ENCODE results near the gene PITPNC1.
A peak's percentile ranks its signal among the peaks of the same experiment; 100 is the strongest.
"Not testable (repeated sequence)": the region's sequence is repeated elsewhere in the genome, so short reads cannot be mapped to it uniquely, and the experiment has no call there.

PITPNC1 gene

GRCh38 chr17:67630836-67631235 is 253.8 kb downstream of the PITPNC1 start:
- Histone ChIP-seq H3K4me1 (ENCODE audit: control insufficient read depth in 5 of 5, insufficient read depth in 5 of 5, low read length in 5 of 5) (peaks cover 0 to 16% (median 3%) of the 10 kb centered on the region in 5 donors), H3K36me3 (ENCODE audit: control insufficient read depth in 5 of 5, insufficient read depth in 5 of 5, low read length in 5 of 5) (peaks cover 3 to 10% (median 7%) of the 10 kb centered on the region in 5 donors)
- H3K9ac ChIP-seq (ENCODE audit: low read length in 5 of 5); H3K27me3 ChIP-seq (ENCODE audit: control insufficient read depth in 5 of 5, insufficient read depth in 4 of 5, low read length in 5 of 5); H3K4me3 ChIP-seq (ENCODE audit: low read depth in 1 of 5, low read length in 5 of 5); H3K9me3 ChIP-seq (ENCODE audit: control insufficient read depth in 5 of 5, low read length in 5 of 5); H3K27ac ChIP-seq (ENCODE audit: low read depth, low read length): not testable (repeated sequence)

GRCh38 chr17:67632141-67632540 is 255.1 kb downstream of the PITPNC1 start:
- Histone ChIP-seq H3K9me3 (ENCODE audit: control insufficient read depth in 5 of 5, low read length in 5 of 5) (peaks cover 0 to 6% (median 0%) of the 10 kb centered on the region in 5 donors), H3K4me1 (ENCODE audit: control insufficient read depth in 5 of 5, insufficient read depth in 5 of 5, low read length in 5 of 5) (peaks cover 0 to 16% (median 3%) of the 10 kb centered on the region in 5 donors), H3K9ac (ENCODE audit: low read length in 5 of 5) (no peak overlapping the region), H3K4me3 (ENCODE audit: low read depth in 1 of 5, low read length in 5 of 5) (no peak overlapping the region), H3K27me3 (ENCODE audit: control insufficient read depth in 5 of 5, insufficient read depth in 4 of 5, low read length in 5 of 5) (no peaks in the 10 kb centered on the region), H3K27ac (ENCODE audit: low read depth, low read length) (no peak overlapping the region), H3K36me3 (ENCODE audit: control insufficient read depth in 5 of 5, insufficient read depth in 5 of 5, low read length in 5 of 5) (peaks cover 3 to 10% (median 7%) of the 10 kb centered on the region in 5 donors)

- Histone ChIP-seq H3K9ac (ENCODE audit: low read length in 5 of 5) (peak overlapping the region in 1 of 5 donors; percentile 7), H3K27me3 (ENCODE audit: control insufficient read depth in 5 of 5, insufficient read depth in 4 of 5, low read length in 5 of 5) (no peaks in the 10 kb centered on the region), H3K36me3 (ENCODE audit: control insufficient read depth in 5 of 5, insufficient read depth in 5 of 5, low read length in 5 of 5) (peaks cover 3 to 10% (median 7%) of the 10 kb centered on the region in 5 donors), H3K4me1 (ENCODE audit: control insufficient read depth in 5 of 5, insufficient read depth in 5 of 5, low read length in 5 of 5) (peaks cover 0 to 23% (median 3%) of the 10 kb centered on the region in 5 donors), H3K27ac (ENCODE audit: low read depth, low read length) (peak overlapping the region; percentile 62), H3K9me3 (ENCODE audit: control insufficient read depth in 5 of 5, low read length in 5 of 5) (no peaks in the 10 kb centered on the region), H3K4me3 (ENCODE audit: low read depth in 1 of 5, low read length in 5 of 5) (peak overlapping the region in 1 of 5 donors; percentile 6)
Observed at GRCh38 chr17:67633751-67634211, 256.7 kb downstream of the PITPNC1 start.

GRCh38 chr17:67635681-67636080 is 258.6 kb downstream of the PITPNC1 start:
- Histone ChIP-seq H3K9me3 (ENCODE audit: control insufficient read depth in 5 of 5, low read length in 5 of 5) (no peaks in the 10 kb centered on the region), H3K4me3 (ENCODE audit: low read depth in 1 of 5, low read length in 5 of 5) (no peak overlapping the region), H3K36me3 (ENCODE audit: control insufficient read depth in 5 of 5, insufficient read depth in 5 of 5, low read length in 5 of 5) (peaks cover 3 to 10% (median 7%) of the 10 kb centered on the region in 5 donors), H3K27me3 (ENCODE audit: control insufficient read depth in 5 of 5, insufficient read depth in 4 of 5, low read length in 5 of 5) (no peaks in the 10 kb centered on the region), H3K27ac (ENCODE audit: low read depth, low read length) (no peak overlapping the region), H3K4me1 (ENCODE audit: control insufficient read depth in 5 of 5, insufficient read depth in 5 of 5, low read length in 5 of 5) (peaks cover 0 to 23% (median 3%) of the 10 kb centered on the region in 5 donors), H3K9ac (ENCODE audit: low read length in 5 of 5) (no peak overlapping the region)

DNA sequence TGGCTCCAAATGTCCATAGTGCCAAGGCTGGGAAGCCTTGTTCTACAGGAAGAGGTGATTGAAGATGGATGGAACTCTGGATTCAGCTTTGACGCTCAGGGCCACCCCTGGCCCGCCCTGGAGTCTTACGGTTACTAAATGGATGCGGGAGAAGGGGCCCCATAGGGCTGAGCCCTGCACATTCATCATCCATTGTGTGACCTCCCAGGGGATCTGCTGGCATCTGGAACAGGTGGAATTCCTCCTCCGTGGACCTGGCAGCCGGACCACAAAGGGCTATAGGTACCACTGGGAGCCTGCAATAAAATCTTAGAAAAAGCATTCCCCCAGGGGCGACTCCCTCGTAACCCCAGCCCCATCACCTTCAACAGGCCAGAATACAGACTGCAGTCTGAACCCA is 259.2 kb downstream of the PITPNC1 start:
- no peak overlapping the region for H3K4me3 ChIP-seq (ENCODE audit: low read depth in 1 of 5, low read length in 5 of 5)
- no peaks in the 10 kb centered on the region for H3K27me3 ChIP-seq (ENCODE audit: control insufficient read depth in 5 of 5, insufficient read depth in 4 of 5, low read length in 5 of 5)
- H3K36me3 ChIP-seq (ENCODE audit: control insufficient read depth in 5 of 5, insufficient read depth in 5 of 5, low read length in 5 of 5) = peaks cover 3 to 10% (median 7%) of the 10 kb centered on the region in 5 donors
- H3K9ac ChIP-seq (ENCODE audit: low read length in 5 of 5) = no peak overlapping the region
- H3K4me1 ChIP-seq (ENCODE audit: control insufficient read depth in 5 of 5, insufficient read depth in 5 of 5, low read length in 5 of 5) = peaks cover 0 to 23% (median 3%) of the 10 kb centered on the region in 5 donors
- no peak overlapping the region for H3K27ac ChIP-seq (ENCODE audit: low read depth, low read length)
- H3K9me3 ChIP-seq (ENCODE audit: control insufficient read depth in 5 of 5, low read length in 5 of 5) = no peaks in the 10 kb centered on the region

GRCh38 chr17:67636834-67637520 is 259.9 kb downstream of the PITPNC1 start:
- no peak overlapping the region for H3K4me3 ChIP-seq (ENCODE audit: low read depth in 1 of 5, low read length in 5 of 5)
- H3K27ac ChIP-seq (ENCODE audit: low read depth, low read length) = no peak overlapping the region
- H3K36me3 ChIP-seq (ENCODE audit: control insufficient read depth in 5 of 5, insufficient read depth in 5 of 5, low read length in 5 of 5) = peaks cover 2 to 10% (median 6%) of the 10 kb centered on the region in 5 donors
- peaks cover 0 to 23% (median 3%) of the 10 kb centered on the region in 5 donors for H3K4me1 ChIP-seq (ENCODE audit: control insufficient read depth in 5 of 5, insufficient read depth in 5 of 5, low read length in 5 of 5)
- H3K9ac ChIP-seq (ENCODE audit: low read length in 5 of 5) = no peak overlapping the region
- H3K27me3 ChIP-seq (ENCODE audit: control insufficient read depth in 5 of 5, insufficient read depth in 4 of 5, low read length in 5 of 5) = no peaks in the 10 kb centered on the region
- no peaks in the 10 kb centered on the region for H3K9me3 ChIP-seq (ENCODE audit: control insufficient read depth in 5 of 5, low read length in 5 of 5)

DNA sequence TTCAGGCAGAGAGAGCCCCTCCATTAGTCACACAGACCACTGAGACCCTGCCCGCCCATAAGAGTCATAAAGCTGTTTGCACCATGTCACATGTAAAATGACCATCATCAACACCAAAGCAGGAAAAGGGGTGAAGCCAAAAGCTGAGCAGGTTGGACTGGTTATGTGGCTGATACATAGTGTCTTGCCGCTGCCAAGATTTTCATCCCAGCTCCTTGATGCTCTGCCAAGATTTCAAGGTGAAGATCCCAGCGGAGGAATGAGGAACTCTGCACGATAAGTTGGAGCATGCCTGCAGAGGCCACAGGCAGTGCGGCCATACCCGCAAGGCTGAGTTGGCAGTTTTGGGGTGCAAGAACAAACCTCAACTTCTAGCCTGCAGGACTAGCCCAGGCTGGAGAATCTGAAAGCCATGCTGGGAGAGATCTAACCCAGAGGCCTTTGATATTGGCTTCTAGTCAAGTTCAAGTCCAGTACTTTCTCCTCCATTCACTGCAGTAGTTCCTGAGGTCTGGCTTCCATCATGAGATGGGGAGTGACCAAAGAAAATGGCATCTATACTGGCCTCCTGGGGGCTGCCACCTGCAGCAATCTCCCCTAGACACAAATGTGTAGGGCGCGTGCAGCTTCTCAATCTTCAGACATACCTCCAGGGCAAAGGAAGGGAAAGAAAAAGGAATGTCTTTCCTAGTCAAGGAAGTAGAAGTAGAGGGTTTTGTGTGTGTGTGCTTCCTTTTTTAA is 261.0 kb downstream of the PITPNC1 start:
- Histone ChIP-seq H3K4me3 (ENCODE audit: low read depth in 1 of 5, low read length in 5 of 5) (no peak overlapping the region), H3K4me1 (ENCODE audit: control insufficient read depth in 5 of 5, insufficient read depth in 5 of 5, low read length in 5 of 5) (peaks cover 0 to 20% (median 3%) of the 10 kb centered on the region in 5 donors), H3K36me3 (ENCODE audit: control insufficient read depth in 5 of 5, insufficient read depth in 5 of 5, low read length in 5 of 5) (peaks cover 0 to 2% (median 0%) of the 10 kb centered on the region in 5 donors), H3K27me3 (ENCODE audit: control insufficient read depth in 5 of 5, insufficient read depth in 4 of 5, low read length in 5 of 5) (no peaks in the 10 kb centered on the region), H3K9ac (ENCODE audit: low read length in 5 of 5) (no peak overlapping the region), H3K27ac (ENCODE audit: low read depth, low read length) (no peak overlapping the region), H3K9me3 (ENCODE audit: control insufficient read depth in 5 of 5, low read length in 5 of 5) (no peaks in the 10 kb centered on the region)

DNA sequence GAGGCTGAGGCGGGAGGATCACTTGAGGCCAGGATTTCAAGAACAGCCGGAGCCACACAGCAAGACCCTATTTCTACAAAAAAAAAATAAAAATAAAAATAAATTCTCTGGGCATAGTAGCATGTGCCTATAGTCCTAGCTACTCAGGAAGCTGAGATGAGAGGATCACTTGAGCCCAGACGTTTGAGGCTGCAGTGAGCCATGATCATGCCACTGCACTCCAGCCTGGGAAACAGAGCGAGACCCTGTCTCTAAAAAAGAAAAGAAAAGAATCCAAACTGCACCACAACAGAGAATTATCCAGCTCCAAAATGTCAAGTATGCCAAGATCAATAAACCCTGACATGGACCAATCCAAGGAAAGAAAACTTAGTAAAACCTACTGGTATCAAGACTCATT is 261.8 kb downstream of the PITPNC1 start:
- peaks cover 0 to 4% (median 0%) of the 10 kb centered on the region in 5 donors for H3K36me3 ChIP-seq (ENCODE audit: control insufficient read depth in 5 of 5, insufficient read depth in 5 of 5, low read length in 5 of 5)
- no peak overlapping the region for H3K9ac ChIP-seq (ENCODE audit: low read length in 5 of 5)
- H3K27ac ChIP-seq (ENCODE audit: low read depth, low read length) = no peak overlapping the region
- H3K9me3 ChIP-seq (ENCODE audit: control insufficient read depth in 5 of 5, low read length in 5 of 5) = no peaks in the 10 kb centered on the region
- H3K27me3 ChIP-seq (ENCODE audit: control insufficient read depth in 5 of 5, insufficient read depth in 4 of 5, low read length in 5 of 5) = no peaks in the 10 kb centered on the region
- no peak overlapping the region for H3K4me3 ChIP-seq (ENCODE audit: low read depth in 1 of 5, low read length in 5 of 5)
- H3K4me1 ChIP-seq (ENCODE audit: control insufficient read depth in 5 of 5, insufficient read depth in 5 of 5, low read length in 5 of 5) = peaks cover 0 to 15% (median 2%) of the 10 kb centered on the region in 5 donors

- Histone ChIP-seq H3K9ac (ENCODE audit: low read length in 5 of 5) (no peak overlapping the region), H3K9me3 (ENCODE audit: control insufficient read depth in 5 of 5, low read length in 5 of 5) (no peaks in the 10 kb centered on the region), H3K27ac (ENCODE audit: low read depth, low read length) (no peak overlapping the region), H3K4me3 (ENCODE audit: low read depth in 1 of 5, low read length in 5 of 5) (no peak overlapping the region), H3K4me1 (ENCODE audit: control insufficient read depth in 5 of 5, insufficient read depth in 5 of 5, low read length in 5 of 5) (peaks cover 0 to 9% (median 0%) of the 10 kb centered on the region in 5 donors), H3K27me3 (ENCODE audit: control insufficient read depth in 5 of 5, insufficient read depth in 4 of 5, low read length in 5 of 5) (no peaks in the 10 kb centered on the region), H3K36me3 (ENCODE audit: control insufficient read depth in 5 of 5, insufficient read depth in 5 of 5, low read length in 5 of 5) (peaks cover 0 to 6% (median 0%) of the 10 kb centered on the region in 5 donors)
Observed at GRCh38 chr17:67639555-67639954, 262.5 kb downstream of the PITPNC1 start.

DNA sequence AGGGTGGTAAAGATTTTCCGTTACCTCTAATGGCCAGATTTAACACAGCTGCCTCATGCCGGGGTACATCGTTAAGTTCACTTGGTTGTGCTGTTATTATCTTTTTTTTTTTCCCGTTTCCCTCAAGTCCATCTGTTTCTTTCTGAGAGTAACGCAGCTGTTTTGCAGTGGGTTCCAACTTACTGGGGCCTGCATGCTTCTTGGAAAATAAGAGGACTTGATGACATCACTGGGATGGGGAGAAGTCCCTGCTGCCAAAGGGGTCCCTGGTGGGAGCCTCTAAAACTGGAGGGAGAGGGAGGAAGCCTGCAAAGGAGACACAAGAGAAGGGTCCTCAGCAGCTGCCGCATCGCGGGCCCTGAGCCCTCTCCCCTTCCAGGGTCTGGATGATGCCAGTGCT is 262.9 kb downstream of the PITPNC1 start:
- no peaks in the 10 kb centered on the region for H3K27me3 ChIP-seq (ENCODE audit: control insufficient read depth in 5 of 5, insufficient read depth in 4 of 5, low read length in 5 of 5)
- H3K4me1 ChIP-seq (ENCODE audit: control insufficient read depth in 5 of 5, insufficient read depth in 5 of 5, low read length in 5 of 5) = peaks cover 0 to 7% (median 0%) of the 10 kb centered on the region in 5 donors
- H3K9ac ChIP-seq (ENCODE audit: low read length in 5 of 5) = no peak overlapping the region
- no peak overlapping the region for H3K27ac ChIP-seq (ENCODE audit: low read depth, low read length)
- H3K9me3 ChIP-seq (ENCODE audit: control insufficient read depth in 5 of 5, low read length in 5 of 5) = no peaks in the 10 kb centered on the region
- H3K4me3 ChIP-seq (ENCODE audit: low read depth in 1 of 5, low read length in 5 of 5) = no peak overlapping the region
- H3K36me3 ChIP-seq (ENCODE audit: control insufficient read depth in 5 of 5, insufficient read depth in 5 of 5, low read length in 5 of 5) = peaks cover 0 to 6% (median 0%) of the 10 kb centered on the region in 5 donors

All from subcutaneous abdominal adipose tissue (tissue), 5 donors.